Adrenal gland (tissue), 5 donors: ENCODE data around the gene CCL5.

Source experiments
- CTCF ChIP-seq, 6 experiments: fragments of 450-650 bp in 4 of 6; fragments of 200-600 bp in 2 of 6; sonication (generic) in 1 of 6; IDR thresholded peaks; 1 replicate in 5 of 6; 2 replicates in 1 of 6; pipeline versions ENCODE4 v1.5.1 to v1.8.0; 2016 to 2021; ENCODE audit warnings: antibody characterized with exemption in 6 of 6, mild to moderate bottlenecking in 2 of 6, moderate library complexity in 1 of 6
- POLR2A ChIP-seq, 2 donors: fragments of 450-650 bp; IDR thresholded peaks; one replicate each; pipeline ENCODE4 v1.6.1; 2017; ENCODE audit warnings: antibody characterized with exemption in 2 of 2, mild to moderate bottlenecking in 2 of 2, moderate library complexity in 1 of 2
- donor health status: DM: no; HTN: no; CAD: no.

- TF ChIP-seq CTCF (IDR thresholded peaks at IDR 0.05) (no peak), POLR2A (IDR thresholded peaks at IDR 0.05) (no peak)
These were observed 26.9 kb upstream of the CCL5 start for GRCh38 chr17:35906926-35907637.
